GM23248 (cell line): ENCODE measurements around the gene DAPK1.

Source experiments
- EZH2 ChIP-seq: fragments of 200-600 bp; sonication (generic); IDR thresholded peaks from 2 replicates; pipeline ENCODE4 v1.6.1; 2018; ENCODE audit warnings: antibody characterized with exemption, mild to moderate bottlenecking; ENCODE audit not compliant: insufficient read depth, poor library complexity, severe bottlenecking
- EZH2phosphoT487 ChIP-seq: fragments of 200-600 bp; sonication (generic); IDR thresholded peaks from 2 replicates; pipeline ENCODE4 v1.6.1; 2018; ENCODE audit warnings: antibody characterized with exemption, moderate library complexity, mild to moderate bottlenecking, low read depth; ENCODE audit not compliant: insufficient read depth

GRCh38 chr9:87618931-87619330 lies 121.3 kb downstream of the DAPK1 start:
- TF ChIP-seq EZH2 = no peak
- TF ChIP-seq EZH2phosphoT487 = no peak
